DMS 273 treated with DMSO at 0.1 percent for 48 hours (cell line): ENCODE data around the gene CHD5.
"Not testable (repeated sequence)": the region's sequence is repeated elsewhere in the genome, so short reads cannot be mapped to it uniquely, and the experiment has no call there.

ENCODE experiments used
- DNase-seq: peaks from one replicate; lab custom pipeline; 2025; lab: John Stamatoyannopoulos, UW

CHD5 gene

DNA sequence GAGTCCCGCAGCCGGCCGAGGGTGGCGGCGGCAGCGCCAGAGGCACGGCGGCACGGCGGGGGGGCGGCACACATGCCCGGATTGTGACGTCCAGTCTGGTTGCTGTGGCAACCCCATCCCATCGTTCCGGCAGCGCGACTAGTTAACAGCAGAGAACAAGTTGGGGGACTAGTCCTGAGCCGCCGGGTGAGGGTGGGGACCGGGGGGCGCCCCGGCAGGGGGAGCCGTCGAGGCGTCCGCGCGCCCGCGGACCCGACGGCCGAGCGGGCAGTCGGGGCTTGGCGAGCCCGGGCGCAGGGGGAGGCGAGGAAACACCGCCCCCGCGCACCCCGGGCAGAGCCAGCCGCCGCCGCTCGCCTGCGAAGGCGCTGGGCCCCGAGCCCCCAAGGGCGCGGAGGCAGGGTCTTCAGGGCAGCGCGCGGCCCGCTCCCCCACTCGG is at the start of gene CHD5:
TSS of gene CHD5 (minus strand) at position 54 of the 439 bp plus-strand sequence. CDS start 298 bp downstream, outside the sequence.
- no peak for DNase-seq

DNA sequence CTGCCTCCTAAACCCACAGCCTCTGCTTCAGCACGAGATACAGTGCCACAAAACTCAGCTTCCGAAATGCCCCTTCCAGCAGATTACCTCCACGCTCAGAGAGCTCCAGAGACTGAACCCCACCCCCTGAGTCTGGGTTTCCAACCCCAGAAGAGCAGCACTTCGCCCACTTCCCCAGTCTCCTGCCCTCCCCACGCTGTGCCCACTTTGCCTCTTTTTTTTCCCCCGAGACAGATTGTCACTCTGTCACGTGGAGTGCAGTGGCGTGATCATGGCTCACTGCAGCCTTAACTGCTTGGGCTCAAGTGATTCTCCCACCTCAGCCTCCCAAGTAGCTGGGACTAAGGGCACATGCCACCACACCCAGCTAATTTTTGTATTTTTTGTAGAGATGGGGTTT is 45.5 kb upstream of the CHD5 start:
- DNase-seq, result no peak

DNA sequence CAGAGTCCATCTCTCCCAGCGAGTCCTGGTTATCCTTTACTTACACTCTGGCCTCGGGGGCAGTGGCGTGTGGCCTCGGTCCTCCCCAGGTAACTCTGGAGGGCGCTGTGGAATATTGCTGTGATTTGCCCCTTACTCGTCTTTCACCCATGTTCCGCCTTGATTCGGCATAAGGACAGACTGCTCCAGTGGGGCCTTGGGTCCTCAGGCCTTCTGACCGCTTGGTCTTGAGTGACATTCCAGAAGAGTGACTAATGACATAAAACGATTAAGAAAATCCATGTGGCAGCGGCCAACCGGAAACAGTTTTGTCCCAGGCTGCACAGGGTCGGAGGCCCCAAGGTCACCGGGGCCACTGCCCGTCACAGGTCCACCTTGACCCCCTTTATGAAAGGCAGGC is 44.6 kb upstream of the CHD5 start:
- DNase-seq, result no peak

DNA sequence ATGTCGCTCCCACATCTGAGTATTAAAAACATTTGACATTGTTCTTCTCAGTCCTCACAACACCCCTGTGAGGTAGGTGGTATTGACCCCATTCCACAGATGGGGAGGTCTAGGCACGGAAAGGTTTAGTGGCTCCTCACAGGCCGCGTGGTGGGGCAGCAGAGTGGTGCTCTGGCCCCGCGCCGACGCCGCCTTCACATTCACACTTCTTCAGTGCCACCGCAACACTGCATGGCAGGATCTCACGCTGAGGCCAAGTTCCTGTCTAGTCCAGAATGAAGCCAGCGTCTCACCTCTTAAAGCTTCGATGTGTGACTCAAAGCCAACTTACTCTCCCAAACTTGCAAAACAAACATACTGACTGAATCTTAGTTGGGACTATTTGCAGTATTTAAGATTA is 43.5 kb upstream of the CHD5 start:
- DNase-seq, result no peak

DNA sequence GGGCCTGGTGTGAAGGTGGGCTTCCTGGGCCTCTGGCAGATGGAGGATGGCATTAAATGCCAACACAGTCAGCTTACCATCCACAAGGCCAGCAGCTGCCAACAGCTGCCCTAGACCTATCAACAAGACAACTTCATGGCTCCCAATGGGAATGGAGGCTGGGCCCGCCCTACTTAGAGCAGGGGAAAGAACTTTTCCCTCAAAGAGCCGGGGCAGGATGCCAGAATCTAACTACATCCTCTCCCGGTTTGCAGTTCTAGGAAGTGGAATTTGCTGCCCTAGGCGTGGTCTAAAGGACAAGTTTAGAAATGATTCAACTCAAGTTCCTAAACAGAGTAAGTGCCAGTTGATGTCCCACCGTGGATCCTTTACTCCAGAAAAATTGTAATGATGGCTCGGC is 42.5 kb upstream of the CHD5 start:
- no peak for DNase-seq

DNA sequence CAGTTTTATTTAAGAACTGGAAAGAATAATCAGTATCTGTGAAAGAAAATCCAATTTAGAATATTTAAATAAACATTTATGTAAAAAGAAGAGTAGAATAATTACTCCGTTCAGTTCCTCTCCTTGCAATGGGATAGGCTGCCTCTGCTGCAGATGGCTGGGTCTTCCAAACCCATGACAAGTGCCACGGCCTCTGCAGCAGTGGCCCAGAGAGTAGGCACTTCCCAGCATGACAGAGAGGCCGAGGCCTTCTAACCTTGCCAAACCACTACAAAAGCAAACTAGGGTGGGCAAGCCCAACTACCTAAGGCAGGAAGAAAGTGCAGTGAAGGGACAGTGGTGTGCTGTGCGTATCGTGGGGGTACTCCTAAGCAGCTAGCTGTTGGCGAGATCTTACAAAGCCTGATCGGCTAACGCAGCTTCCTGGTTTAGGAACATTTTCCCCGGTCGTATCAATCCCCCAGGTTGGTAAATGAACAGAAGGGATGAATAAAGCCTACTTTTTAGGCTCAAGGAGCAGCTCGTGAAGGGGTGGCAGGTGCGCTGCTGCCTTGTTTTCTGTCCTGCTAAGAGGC is 41.2 kb upstream of the CHD5 start:
- DNase-seq, result no peak

DNA sequence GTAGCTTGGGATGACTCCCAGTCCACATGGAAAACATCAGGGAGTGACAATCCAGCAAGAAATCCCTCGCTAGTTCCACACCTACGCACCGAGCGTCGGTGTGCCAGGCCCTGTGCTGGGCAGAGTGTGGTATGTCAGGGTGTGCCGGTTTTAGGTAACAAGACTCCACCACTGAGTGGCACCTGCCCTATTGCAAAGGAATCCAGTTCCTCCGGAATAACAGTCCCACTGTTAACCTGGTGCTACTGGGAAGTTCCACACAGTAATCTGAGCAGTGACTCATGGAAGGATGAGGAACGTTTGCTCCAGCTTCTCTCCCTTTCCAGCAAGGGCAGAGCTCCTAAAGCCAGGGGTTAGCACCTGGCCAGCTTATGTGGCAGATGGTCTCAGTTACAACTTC is 40.1 kb upstream of the CHD5 start:
- DNase-seq, result no peak

DNA sequence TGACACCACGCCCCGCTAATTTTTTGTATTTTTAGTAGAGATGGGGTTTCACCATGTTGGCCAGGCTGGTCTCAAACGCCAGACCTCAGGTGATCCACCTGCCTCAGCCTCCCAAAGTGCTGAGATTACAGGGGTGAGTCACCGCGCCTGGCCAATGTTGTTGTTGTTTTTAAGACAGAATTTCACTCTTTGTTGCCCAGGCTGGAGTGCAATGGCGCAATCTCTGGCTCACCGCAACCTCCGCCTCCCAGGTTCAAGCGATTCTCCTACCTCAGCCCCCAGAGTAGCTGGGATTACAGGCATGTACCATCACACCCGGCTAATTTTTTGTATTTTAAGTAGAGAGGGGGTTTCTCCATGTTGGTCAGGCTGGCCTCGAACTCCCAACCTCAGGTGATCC is 39.5 kb upstream of the CHD5 start:
- DNase-seq, result not testable (repeated sequence)

DNA sequence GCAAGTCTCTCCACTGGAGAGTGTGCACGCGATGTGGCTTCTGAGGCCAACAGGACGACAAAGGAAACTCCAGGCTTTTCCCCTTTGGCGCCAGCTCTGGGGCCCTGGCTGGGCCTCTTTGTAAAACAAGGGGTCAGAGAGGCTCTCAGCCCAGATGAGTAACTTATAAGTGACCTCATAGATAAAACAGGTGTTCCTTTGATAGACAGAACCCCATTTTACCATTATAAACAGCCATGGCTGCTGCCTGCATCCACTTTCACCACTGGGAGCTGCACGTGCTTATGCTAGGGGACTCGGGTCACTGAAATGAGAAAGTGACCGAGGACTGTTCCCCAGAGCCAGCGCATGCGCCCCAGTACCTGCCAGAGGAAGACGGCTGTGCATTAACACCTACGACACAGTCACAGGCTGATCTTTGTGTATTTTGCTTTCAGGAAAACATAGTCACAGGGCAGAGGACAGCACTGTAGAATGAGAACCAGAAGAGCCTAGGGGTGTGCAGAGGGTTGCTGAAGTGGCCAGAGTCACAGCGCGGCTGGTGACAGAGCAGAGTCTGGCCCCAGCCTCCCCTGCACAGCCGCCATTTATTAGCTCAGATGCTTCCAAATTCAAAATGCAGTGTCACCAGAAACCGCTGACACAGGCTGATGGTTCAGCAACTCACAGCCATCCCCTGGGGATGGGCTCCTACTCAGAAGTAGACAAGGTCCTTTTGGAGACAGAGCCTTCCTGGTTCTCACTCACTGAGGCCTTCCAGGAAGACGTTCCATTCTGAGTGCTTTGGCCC is 38.4 kb upstream of the CHD5 start:
- no peak for DNase-seq

DNA sequence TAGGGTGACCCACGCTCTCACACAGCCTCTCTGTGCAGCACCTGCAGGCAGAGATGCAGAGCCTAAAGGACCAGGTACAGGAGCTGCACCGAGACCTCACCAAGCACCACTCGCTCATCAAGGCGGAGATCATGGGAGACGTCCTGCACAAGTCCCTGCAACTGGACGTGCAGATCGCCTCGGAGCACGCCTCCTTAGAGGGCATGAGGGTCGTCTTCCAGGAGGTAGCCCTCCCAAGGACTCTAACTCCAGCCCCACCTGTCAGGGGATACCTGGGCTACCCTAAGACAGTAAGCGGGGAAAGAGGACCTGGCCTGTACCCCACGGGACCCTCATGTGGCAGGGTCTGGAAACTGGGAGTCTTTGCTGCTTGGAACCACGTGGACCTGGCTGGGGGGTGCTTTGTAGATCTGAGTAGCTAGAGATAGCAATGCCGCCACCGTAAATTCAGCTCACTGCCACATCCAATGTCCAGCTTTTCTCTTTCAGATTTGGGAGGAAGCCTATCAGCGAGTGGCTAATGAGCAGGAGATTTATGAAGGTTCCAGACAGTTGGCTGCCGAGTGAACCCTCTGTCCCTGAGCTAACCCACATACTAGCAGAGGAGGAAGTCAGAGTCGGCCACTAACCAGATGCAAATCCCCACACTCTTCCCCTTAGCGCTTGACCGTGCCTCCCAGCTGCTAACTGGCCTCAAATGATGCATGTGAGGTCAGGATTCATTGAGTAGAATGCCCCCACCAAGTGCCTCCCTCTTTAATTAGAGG is 32.3 kb upstream of the CHD5 start:
- no peak for DNase-seq

DNA sequence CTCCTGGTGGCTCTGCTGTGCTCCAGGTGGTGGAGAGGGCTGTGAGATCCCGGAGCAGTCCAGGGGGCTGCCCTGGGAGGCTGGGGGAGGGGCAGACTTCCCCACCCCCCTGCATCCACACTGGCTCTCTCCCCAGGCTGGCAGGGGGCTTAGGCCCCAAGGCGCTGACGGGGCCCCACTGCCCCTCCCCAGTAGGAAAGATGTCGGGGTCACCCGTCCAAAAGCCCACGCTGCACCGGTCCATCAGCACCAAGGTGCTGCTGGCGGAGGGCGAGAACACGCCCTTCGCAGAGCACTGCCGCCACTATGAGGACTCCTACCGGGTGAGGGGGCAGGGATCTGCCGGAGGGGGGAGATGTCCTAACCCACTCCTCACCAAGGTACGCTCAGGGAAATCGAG is 31.6 kb upstream of the CHD5 start:
- DNase-seq, result no peak

DNA sequence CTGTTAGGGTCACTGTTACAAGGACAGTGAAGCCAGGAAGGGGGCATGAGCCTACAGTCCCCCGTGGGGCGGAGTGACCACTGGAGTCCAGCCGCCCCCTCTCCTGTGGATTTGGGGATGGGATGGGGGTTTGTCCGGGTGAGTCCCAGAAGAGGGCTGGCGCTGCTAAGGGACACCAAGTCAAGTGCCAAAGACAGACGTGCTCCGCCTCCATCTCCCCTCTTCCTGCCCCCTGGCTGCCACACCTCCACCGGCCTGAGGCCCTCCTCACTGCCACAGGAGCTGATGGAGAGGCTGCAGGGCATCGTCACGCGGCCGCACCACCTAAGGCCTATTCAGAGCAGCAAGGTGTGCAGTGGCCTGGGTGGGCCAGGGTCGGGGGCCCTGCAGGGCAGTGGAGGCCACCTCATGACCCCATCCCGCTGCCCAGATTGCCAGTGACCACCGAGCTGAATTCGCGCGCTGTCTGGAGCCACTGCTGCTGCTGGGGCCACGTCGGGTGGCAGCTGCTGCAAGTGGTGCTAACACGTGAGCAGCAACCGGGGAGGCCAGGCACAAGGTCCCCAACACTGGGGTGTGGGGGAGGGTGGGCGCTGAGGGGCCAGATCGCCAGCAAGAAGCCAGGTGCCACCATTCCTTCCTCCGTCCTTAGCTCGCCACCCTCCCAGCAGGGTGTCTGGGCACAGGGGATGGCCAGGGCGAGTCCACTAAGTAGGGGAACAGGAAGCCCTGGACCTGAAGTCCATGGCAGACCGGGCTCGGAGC is 30.7 kb upstream of the CHD5 start:
- no peak for DNase-seq

DNA sequence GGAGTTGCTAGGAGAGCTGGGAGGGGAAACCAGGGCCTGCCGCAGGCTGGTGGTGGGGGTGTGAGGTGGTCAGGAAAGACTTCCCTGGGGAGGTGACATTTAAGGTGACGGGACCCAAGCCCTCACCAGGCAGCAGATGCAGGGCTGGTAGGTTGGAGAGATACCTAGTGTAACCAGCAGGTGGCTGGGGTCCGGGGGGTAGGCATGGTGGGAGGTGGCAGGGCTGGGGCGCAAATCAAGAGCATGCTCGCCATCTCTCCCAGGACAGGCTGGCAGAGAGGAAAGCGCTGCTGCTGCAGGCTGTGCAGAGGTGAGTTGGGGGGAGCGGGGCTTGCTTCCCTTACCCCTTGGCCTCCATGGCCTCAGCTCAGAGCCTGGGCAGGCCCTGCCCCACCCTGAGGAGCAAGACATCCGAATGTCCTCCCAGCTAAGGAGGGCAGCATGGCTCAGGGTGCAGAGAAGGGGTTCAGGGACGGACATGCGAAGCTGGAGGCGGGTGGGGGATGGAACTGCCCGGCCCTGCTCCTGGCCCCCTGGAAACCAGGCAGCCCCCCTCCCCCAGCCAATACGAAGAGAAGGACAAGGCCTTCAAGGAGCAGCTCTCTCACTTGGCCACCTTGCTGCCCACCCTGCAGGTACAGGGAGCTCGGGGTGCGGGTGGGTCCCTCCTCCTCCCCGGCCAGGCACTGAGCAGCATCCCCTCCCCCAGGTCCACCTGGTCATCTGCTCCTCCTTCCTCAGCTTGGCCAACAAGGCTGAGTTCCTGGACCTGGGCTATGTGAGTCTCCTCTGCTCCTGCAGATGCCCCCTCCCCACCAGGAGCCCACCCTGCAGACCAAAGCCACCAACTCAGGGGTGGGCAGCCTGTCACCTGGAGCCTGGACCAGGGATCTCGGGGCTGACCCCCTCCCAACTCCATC is 29.8 kb upstream of the CHD5 start:
- DNase-seq, result no peak

DNA sequence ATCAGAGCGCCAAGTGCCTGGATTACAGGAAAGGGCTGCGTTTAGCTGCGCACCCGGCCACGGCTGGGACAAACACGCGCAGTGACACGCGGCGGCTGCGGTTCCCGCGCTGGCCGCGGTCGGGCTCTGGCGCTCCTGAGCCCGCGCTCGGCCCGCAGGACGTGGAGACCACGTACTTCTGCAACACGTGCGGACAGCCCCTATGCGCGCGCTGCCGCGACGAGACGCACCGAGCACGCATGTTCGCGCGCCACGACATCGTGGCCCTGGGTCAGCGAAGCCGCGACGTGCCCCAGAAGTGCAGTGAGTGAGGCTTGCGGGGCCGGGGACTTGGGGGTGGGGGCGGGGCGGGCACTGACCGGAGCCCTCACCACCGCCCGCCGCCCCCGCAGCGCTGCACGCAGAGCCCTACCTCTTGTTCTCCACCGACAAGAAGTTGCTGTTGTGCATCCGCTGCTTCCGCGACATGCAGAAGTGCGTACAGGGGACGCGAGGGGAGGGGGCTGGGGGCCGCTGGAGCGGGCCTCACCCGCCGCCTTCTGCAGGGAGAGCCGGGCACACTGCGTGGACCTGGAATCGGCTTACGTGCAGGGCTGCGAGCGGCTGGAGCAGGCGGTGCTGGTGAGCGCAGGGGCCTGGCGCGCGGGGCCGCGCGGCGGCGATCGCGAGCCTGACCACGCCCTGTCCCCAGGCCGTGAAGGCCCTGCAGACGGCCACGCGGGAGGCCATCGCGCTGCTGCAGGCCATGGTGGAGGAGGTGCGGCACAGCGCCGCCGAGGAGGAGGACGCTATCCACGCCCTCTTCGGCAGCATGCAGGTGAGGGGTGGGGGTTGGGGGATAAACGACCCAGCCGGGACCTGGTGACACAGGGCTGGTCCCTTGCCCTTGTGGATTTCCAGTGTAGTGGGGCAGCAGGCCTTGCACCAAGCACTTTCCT is 28.9 kb upstream of the CHD5 start:
- DNase-seq, result no peak

DNA sequence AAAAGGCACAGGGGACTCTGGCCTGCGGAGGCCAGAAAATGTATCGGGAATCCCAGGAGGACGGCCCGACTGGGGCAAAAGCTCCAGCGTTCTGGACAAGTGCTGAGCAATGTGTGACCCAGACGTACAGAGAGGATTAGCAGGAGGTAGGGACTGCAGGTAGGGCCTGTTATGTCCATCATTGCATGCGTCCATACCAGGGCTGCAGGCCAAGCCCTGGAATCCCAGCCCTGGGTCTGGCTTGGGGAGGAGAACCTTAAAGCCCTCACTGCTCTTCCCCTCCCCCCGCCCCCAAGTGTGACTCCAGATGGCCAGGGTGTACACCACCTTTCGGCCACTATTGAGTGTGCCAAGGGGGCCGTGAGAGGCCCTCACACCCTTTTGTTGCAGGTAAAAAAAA is 27.8 kb upstream of the CHD5 start:
- no peak for DNase-seq

DNA sequence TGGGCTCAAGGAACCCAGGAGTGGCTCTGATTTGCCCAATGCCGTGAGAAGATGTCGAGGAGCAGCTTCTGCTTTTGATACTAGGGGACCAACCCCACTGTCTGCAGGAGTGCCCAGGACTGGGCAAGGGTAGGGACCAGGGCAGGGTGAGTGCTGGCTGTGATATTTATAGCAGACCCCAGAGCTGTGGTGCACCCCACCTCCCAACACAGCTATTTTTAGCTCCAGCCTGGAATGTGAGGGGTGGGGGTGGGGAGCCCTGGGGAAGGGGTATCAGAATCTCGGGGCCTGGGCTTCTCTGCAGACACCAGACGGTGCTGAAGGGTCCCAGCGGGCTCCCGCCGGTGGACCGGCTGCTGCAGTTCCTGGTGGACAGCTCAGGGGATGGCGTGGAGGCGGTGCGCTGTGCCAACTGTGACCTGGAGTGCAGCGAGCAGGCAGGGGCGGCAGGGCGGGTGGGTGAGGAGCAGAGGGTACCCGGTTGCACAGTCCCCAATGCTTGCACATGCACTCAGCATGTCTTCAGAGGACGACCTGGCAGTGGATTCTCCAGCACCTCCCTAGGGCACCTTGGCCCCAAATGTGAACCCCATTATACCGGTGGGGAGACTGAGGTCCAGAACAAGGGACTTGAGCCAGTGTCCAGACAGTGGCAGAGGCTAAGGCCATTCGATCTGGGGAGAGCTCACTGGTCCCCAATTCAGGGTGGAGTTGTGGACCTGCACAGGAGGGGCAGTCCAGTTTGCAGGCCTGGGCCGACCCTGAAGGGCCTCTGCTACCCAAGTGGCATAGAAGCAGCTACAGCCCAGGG is 27.2 kb upstream of the CHD5 start:
- no peak for DNase-seq

DNA sequence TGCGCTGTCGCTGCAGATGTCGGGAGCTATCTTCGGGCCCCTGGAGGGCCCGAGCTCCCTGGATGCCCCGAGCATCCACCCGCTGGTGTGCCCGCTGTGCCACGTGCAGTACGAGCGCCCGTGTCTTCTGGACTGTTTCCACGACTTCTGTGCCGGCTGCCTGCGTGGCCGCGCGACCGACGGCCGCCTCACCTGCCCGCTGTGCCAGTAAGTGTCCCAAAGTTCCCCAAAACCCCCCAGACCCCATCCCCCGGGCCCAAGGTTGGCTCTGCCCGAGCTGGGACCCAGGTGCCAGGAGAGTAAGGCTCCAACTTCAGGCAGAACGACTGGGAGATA is 26.4 kb upstream of the CHD5 start:
- DNase-seq, result no peak

DNA sequence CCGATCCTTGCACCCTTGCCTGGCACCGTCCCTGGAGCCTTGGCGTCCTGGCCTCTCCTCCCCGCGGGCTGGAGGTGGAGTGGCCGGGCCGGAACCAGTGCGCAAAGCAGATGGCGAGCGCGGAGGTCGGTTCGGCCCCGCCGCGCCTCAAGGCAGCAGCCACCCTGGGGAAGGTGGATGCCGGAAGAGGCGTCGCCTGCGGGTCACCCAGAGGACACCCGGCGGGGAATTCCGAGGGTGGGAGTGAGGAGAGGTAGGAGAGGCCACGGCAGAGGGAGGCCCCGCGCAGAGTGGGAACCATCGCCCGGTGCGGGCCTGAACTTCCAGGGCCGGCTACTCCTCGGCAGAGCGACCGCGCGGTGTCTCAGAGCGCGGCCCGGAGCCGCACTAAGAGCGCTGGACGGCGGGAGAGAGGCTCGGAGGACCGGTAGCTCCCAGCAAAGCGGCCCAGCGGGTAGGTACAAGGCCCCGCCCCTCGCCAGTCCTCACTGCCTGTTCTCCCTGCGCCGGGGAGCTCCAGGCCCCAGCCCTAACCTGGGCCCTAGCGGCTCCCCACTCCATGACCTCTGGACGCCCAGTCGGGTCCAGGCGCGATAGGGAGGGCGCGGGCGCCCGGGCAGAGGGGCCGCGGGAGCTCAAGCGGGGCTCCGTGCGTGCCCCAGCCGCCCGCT is 25.9 kb upstream of the CHD5 start, which contains the start of gene RNF207:
TSS of gene RNF207 (plus strand) at position 271 of the 671 bp plus-strand sequence. CDS start 417 bp downstream, outside the sequence.
- DNase-seq, result peak; percentile 36

DNA sequence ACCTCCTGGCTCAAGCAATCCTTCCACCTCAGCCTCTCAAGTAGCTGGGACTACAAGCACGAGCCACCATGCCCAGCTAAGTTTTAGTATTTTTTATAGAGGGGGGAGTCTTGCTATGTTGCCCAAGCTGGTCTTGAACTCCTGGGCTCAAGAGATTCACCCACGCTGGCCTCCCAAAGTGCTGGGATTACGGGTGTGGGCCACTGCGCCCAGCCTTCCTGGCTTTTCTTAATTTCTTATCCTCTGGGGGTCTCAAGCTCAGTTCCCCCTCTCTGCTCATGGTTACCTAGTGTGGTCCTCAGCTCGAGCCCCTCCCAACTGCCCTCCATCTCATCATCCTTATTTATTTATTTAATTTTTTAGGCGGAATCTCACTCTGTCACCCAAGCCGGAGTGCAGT is 22.1 kb upstream of the CHD5 start:
- no peak for DNase-seq
